CD14-positive monocyte (primary cell): ENCODE measurements around the gene GNLY. TPM values are rescaled to one million over a fixed set of nuclear protein-coding genes. Genes with fewer than 3 reads are reported as not detected.
A peak's percentile ranks its signal among the peaks of the same experiment; 100 is the strongest.
"Not testable (repeated sequence)": the region's sequence is repeated elsewhere in the genome, so short reads cannot be mapped to it uniquely, and the experiment has no call there.

Experiments
- DNase-seq, 3 donors: peaks; one replicate each; pipeline ENCODE4 v3.0.0-alpha.2; 2011 to 2022
- H2AFZ ChIP-seq: 2 replicates; pipeline ENCODE4 v1.6.0; 2012; ENCODE audit warnings: mild to moderate bottlenecking, low read depth, low read length, inconsistent platforms; ENCODE audit not compliant: insufficient read depth, poor library complexity, severe bottlenecking
- H3K27ac ChIP-seq, 2 donors: 1 replicate in 1 of 2; 2 replicates in 1 of 2; pipeline ENCODE4 v1.5.1; 2012 to 2013; ENCODE audit warnings: low read length in 2 of 2, control low read depth in 1 of 2, inconsistent platforms in 1 of 2, low read depth in 1 of 2, mild to moderate bottlenecking in 1 of 2
- H3K27me3 ChIP-seq, 2 donors: one replicate each; pipeline versions ENCODE4 v1.6.0 to v1.6.1; 2011 to 2013; ENCODE audit warnings: low read length in 2 of 2; ENCODE audit not compliant: control insufficient read depth in 2 of 2, insufficient read depth in 2 of 2
- H3K36me3 ChIP-seq, 2 donors: replicated peaks in 1 of 2; 1 replicate in 1 of 2; 2 replicates in 1 of 2; pipeline versions ENCODE4 v1.5.1 to v1.6.1; 2012 to 2013; ENCODE audit warnings: low read length in 2 of 2, control low read depth in 1 of 2, inconsistent platforms in 1 of 2, mild to moderate bottlenecking in 1 of 2; ENCODE audit not compliant: insufficient read depth in 2 of 2, control insufficient read depth in 1 of 2
- H3K4me1 ChIP-seq, 2 donors: 1 replicate in 1 of 2; 2 replicates in 1 of 2; pipeline versions ENCODE4 v1.5.1 to v1.6.1; 2012 to 2013; ENCODE audit warnings: low read length in 2 of 2, control low read depth in 1 of 2, inconsistent platforms in 1 of 2, mild to moderate bottlenecking in 1 of 2, moderate library complexity in 1 of 2; ENCODE audit not compliant: insufficient read depth in 2 of 2, control insufficient read depth in 1 of 2
- H3K4me2 ChIP-seq: replicated peaks from 2 replicates; pipeline ENCODE3; 2012; ENCODE audit warnings: low read length, moderate library complexity, mild to moderate bottlenecking; ENCODE audit not compliant: poor library complexity, severe bottlenecking; ENCODE audit errors: extremely low read depth
- H3K4me3 ChIP-seq, 3 experiments: fragments of 200-600 bp in 1 of 3; sonication (generic) in 1 of 3; replicated peaks in 1 of 3; 1 replicate in 2 of 3; 2 replicates in 1 of 3; pipeline ENCODE4 v1.5.1; 2011 to 2013; ENCODE audit warnings: low read length in 3 of 3, mild to moderate bottlenecking in 3 of 3, control low read depth in 2 of 3, low read depth in 2 of 3, inconsistent platforms in 1 of 3, moderate library complexity in 1 of 3
- H3K79me2 ChIP-seq: 2 replicates; pipeline ENCODE4 v1.6.0; 2012; ENCODE audit warnings: mild to moderate bottlenecking, control low read depth, inconsistent platforms, low read length, moderate library complexity; ENCODE audit not compliant: insufficient read depth
- H3K9ac ChIP-seq: 2 replicates; pipeline ENCODE4 v1.6.0; 2017; ENCODE audit warnings: low read length, mild to moderate bottlenecking; ENCODE audit not compliant: insufficient read depth, poor library complexity, severe bottlenecking
- H3K9me3 ChIP-seq, 2 donors: replicated peaks in 1 of 2; 1 replicate in 1 of 2; 2 replicates in 1 of 2; pipeline versions ENCODE4 v1.5.1 to v1.6.1; 2012 to 2013; ENCODE audit warnings: low read length in 2 of 2, control low read depth in 1 of 2; ENCODE audit not compliant: control insufficient read depth in 1 of 2, insufficient read depth in 1 of 2
- H4K20me1 ChIP-seq: 2 replicates; pipeline ENCODE4 v1.6.0; 2012; ENCODE audit warnings: mild to moderate bottlenecking, low read length, control low read depth, moderate library complexity; ENCODE audit not compliant: insufficient read depth
- H3K27ac Mint-ChIP-seq, 7 donors: one replicate each; pipeline ENCODE4 v1.8.0; 2020; ENCODE audit warnings: mild to moderate bottlenecking in 7 of 7, mixed read lengths in 7 of 7, moderate library complexity in 6 of 7, inconsistent platforms in 2 of 7
- H3K27me3 Mint-ChIP-seq, 3 donors: one replicate each; pipeline ENCODE4 v1.8.0; 2021 to 2022; ENCODE audit warnings: low read depth in 3 of 3, mild to moderate bottlenecking in 3 of 3, mixed read lengths in 3 of 3, moderate library complexity in 3 of 3, inconsistent platforms in 1 of 3
- H3K36me3 Mint-ChIP-seq, 2 donors: one replicate each; pipeline ENCODE4 v1.8.0; 2020; ENCODE audit warnings: mixed read lengths in 2 of 2, inconsistent platforms in 1 of 2, mild to moderate bottlenecking in 1 of 2
- H3K4me1 Mint-ChIP-seq: one replicate; pipeline ENCODE4 v1.8.0; 2020; ENCODE audit warnings: mild to moderate bottlenecking, mixed read lengths
- H3K4me3 Mint-ChIP-seq, 2 donors: one replicate each; pipeline ENCODE4 v1.8.0; 2020; ENCODE audit warnings: mild to moderate bottlenecking in 2 of 2, mixed read lengths in 2 of 2, moderate library complexity in 1 of 2
- H3K9me3 Mint-ChIP-seq, 7 donors: one replicate each; pipeline ENCODE4 v1.8.0; 2020 to 2022; ENCODE audit warnings: mixed read lengths in 7 of 7, mild to moderate bottlenecking in 6 of 7, moderate library complexity in 6 of 7, inconsistent platforms in 2 of 7
- WGBS: methylation state at CpG from one replicate; pipeline ENCODE4 v1.1.5; 2013; ENCODE audit warnings: missing lambda C conversion rate; ENCODE audit not compliant: insufficient coverage; 5-methylcytosine and 5-hydroxymethylcytosine counted together
- intact Hi-C, 2 donors: fragments of 100-400 bp; cut with micrococcal nuclease; formaldehyde crosslinking; loops; one replicate each; pipeline versions ENCODE4 v1.15.0 to v1.15.1; 2023
- polyA plus RNA-seq, 3 donors: library from polyadenylated mRNA; depleted of rRNA in 1 of 3; unstranded in 2 of 3; stranded (reverse) in 1 of 3; fragments of 300-500 nt in 2 of 3; fragments of >200 nt in 1 of 3; fragmentation: Illumina TruSeq in 2 of 3; gene quantifications; 1 replicate in 2 of 3; 2 replicates in 1 of 3; pipeline ENCODE4 v1.2.3, GENCODE V29; 2012 to 2021
- TF ChIP-seq, protein P1 (sequence below): fragments of 200-600 bp; IDR thresholded peaks from one replicate; pipeline ENCODE4 v1.8.0; 2022; ENCODE audit warnings: antibody characterized with exemption, mild to moderate bottlenecking

GNLY gene
- polyA plus RNA-seq, 3 donors: 4.6 to 13.2 (median 11.1) TPM

DNA sequence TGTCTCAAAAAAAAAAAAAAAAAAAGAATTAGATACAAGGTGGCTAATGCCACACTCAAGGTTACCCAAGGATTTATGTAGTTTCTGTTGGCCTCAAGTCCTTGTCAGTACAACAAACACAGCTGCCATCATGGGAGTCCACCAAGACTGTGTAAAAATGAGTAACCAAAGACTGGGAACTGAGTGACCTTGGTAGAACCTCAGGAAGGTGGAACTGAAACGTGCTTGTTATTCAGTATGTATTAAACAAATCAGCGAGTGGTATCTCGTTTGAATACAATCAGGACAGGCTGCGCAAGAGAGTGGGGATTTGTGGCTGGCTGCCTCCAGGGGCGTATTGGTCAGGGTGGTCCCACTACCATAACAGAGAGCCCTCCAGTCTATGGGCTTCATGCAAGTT, 24.6 kb upstream of the GNLY start:
- Histone ChIP-seq H3K27me3 (no peaks in the 10 kb centered on the region), H3K4me3 (no peak overlapping the region), H3K9ac (no peak overlapping the region), H2AFZ (no peak overlapping the region), H4K20me1 (no peaks in the 10 kb centered on the region), H3K9me3 (no peaks in the 10 kb centered on the region), H3K36me3 (no peaks in the 10 kb centered on the region), H3K27ac (no peak overlapping the region), H3K4me1 (peaks cover 86 to 89% of the 10 kb centered on the region in 2 donors), H3K4me2 (no peak overlapping the region), H3K79me2 (no peaks in the 10 kb centered on the region)
- H3K4me3 Mint-ChIP-seq: peak overlapping the region in 1 of 2 donors; percentile 11
- H3K4me1 Mint-ChIP-seq: peaks cover 76% of the 10 kb centered on the region
- intact Hi-C loops: no loop called here
- WGBS: 38% methylated on average over 4 of the region's 5 CpGs
- peaks cover 0 to 3% (median 0%) of the 10 kb centered on the region in 3 donors for H3K27me3 Mint-ChIP-seq
- peak; percentile 42 to 59 (median 43) for DNase-seq
- TF ChIP-seq, protein P1, sequence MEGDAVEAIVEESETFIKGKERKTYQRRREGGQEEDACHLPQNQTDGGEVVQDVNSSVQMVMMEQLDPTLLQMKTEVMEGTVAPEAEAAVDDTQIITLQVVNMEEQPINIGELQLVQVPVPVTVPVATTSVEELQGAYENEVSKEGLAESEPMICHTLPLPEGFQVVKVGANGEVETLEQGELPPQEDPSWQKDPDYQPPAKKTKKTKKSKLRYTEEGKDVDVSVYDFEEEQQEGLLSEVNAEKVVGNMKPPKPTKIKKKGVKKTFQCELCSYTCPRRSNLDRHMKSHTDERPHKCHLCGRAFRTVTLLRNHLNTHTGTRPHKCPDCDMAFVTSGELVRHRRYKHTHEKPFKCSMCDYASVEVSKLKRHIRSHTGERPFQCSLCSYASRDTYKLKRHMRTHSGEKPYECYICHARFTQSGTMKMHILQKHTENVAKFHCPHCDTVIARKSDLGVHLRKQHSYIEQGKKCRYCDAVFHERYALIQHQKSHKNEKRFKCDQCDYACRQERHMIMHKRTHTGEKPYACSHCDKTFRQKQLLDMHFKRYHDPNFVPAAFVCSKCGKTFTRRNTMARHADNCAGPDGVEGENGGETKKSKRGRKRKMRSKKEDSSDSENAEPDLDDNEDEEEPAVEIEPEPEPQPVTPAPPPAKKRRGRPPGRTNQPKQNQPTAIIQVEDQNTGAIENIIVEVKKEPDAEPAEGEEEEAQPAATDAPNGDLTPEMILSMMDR: no peak
- H3K27ac Mint-ChIP-seq: peak overlapping the region in 3 of 7 donors; percentile 15 to 59 (median 35)
- peaks cover 0 to 3% (median 0%) of the 10 kb centered on the region in 7 donors for H3K9me3 Mint-ChIP-seq
- peaks cover 0 to 2% of the 10 kb centered on the region in 2 donors for H3K36me3 Mint-ChIP-seq

DNA sequence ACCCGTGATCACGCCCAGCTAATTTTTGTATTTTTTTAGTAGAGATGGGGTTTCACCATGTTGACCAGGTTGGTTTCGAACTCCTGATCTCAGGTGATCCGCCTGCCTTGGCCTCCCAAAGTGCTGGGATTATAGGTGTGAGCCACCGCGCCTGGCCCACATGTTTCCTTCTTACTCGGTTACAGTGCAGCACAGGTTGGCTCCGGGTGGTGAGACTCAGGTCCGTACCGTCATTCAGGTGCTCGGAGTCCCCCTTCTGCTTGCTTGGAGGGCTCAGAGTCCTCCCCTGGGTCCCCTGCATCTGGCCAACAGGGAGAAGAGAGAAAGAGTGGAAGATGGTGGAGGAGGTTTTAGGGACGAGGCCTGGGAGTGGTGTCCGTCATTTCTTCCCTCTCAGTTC, 23.7 kb upstream of the GNLY start:
- 100% methylated on average over 5 of the region's 13 CpGs for WGBS
- H3K27me3 ChIP-seq, DNase-seq, H4K20me1 ChIP-seq, H3K4me2 ChIP-seq, H3K36me3 Mint-ChIP-seq, H3K27me3 Mint-ChIP-seq, H3K27ac ChIP-seq, H2AFZ ChIP-seq, H3K9ac ChIP-seq, H3K9me3 Mint-ChIP-seq, H3K36me3 ChIP-seq, H3K79me2 ChIP-seq, H3K4me3 ChIP-seq, H3K9me3 ChIP-seq, H3K4me3 Mint-ChIP-seq: not testable (repeated sequence)
- peaks cover 85% of the 10 kb centered on the region for H3K4me1 Mint-ChIP-seq
- peak overlapping the region in 2 of 7 donors; percentile 56 to 61 for H3K27ac Mint-ChIP-seq
- intact Hi-C loops: loop anchor here (5.0 kb wide), 2 partner anchors 37 to 42 kb away; no protein-coding TSS in a partner anchor
- H3K4me1 ChIP-seq: peaks cover 94 to 98% of the 10 kb centered on the region in 2 donors
